Ishikawa (cell line): ENCODE measurements around the gene IGSF9.
A peak's percentile ranks its signal among the peaks of the same experiment; 100 is the strongest.

Experiments
- CEBPB ChIP-seq: IDR thresholded peaks from 2 replicates; pipeline ENCODE4 v1.6.1; 2012
- CREB1 ChIP-seq: IDR thresholded peaks from 2 replicates; pipeline ENCODE4 v1.6.1; 2012; ENCODE audit warnings: low read depth
- EGR1 ChIP-seq: IDR thresholded peaks from 2 replicates; pipeline ENCODE4 v1.6.1; 2012
- EP300 ChIP-seq: IDR thresholded peaks from 2 replicates; pipeline ENCODE4 v1.6.1; 2012; ENCODE audit warnings: borderline replicate concordance
- FOXM1 ChIP-seq: IDR thresholded peaks from 2 replicates; pipeline ENCODE4 v1.6.1; 2012; ENCODE audit warnings: low read depth, borderline replicate concordance
- NFIC ChIP-seq: IDR thresholded peaks from 2 replicates; pipeline ENCODE4 v1.6.1; 2012
- RAD21 ChIP-seq: IDR thresholded peaks from 2 replicates; pipeline ENCODE4 v1.6.1; 2012; ENCODE audit warnings: low read depth
- TAF1 ChIP-seq: IDR thresholded peaks from 2 replicates; pipeline ENCODE4 v1.6.1; 2012; ENCODE audit warnings: low read depth, mild to moderate bottlenecking
- TCF12 ChIP-seq: IDR thresholded peaks from 2 replicates; pipeline ENCODE4 v1.6.1; 2012; ENCODE audit warnings: low read depth
- TEAD4 ChIP-seq: IDR thresholded peaks from 2 replicates; pipeline ENCODE4 v1.6.1; 2012
- YY1 ChIP-seq: IDR thresholded peaks from 2 replicates; pipeline ENCODE4 v1.6.1; 2012; ENCODE audit warnings: low read depth
- ZBTB7A ChIP-seq: IDR thresholded peaks from 2 replicates; pipeline ENCODE4 v1.6.1; 2012; ENCODE audit warnings: low read depth
- TF ChIP-seq, protein P1 (sequence below): IDR thresholded peaks from 2 replicates; pipeline ENCODE4 v1.6.1; 2012; ENCODE audit warnings: low read depth, mild to moderate bottlenecking
- TF ChIP-seq, protein P2 (sequence below): IDR thresholded peaks from 2 replicates; pipeline ENCODE4 v1.6.1; 2012
- TF ChIP-seq, protein P3 (sequence below): IDR thresholded peaks from 2 replicates; pipeline ENCODE4 v1.6.1; 2012

Gene IGSF9

DNA sequence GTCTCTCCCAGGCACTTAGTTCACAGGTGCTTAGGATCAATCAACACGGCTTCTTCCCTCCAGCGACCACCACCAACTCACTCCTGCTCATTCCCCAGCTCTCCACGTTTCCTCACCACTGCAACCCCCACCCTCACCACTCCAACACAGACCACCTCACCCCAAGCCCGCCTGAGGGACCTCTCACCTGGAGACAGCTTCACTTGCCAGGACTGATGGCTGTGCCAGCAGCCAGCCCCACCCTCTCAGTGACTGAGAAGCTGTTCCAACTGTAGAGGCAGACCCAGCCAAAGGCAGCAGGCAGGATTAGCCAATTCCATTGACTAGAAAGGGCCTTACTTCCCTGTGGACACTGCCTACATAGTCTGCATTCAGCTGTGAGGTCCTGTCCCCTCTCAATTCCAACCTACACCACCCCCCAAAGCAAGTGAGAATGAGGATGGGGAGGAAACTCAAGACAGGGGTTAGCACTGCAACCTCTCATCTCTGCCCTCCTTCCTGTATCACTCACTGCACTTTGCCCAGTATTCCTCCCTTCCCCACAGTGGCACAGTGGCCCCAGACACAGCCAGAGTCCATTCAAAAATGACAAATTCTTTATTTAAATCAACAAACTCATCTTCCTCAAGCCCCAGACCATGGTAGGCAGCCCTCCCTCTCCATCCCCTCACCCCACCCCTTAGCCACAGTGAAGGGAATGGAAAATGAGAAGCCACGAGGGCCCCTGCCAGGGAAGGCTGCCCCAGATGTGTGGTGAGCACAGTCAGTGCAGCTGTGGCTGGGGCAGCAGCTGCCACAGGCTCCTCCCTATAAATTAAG, 27.7 kb downstream of the IGSF9 start:
- TF ChIP-seq YY1, result no peak
- no peak for TF ChIP-seq EGR1
- TF ChIP-seq, protein P1, sequence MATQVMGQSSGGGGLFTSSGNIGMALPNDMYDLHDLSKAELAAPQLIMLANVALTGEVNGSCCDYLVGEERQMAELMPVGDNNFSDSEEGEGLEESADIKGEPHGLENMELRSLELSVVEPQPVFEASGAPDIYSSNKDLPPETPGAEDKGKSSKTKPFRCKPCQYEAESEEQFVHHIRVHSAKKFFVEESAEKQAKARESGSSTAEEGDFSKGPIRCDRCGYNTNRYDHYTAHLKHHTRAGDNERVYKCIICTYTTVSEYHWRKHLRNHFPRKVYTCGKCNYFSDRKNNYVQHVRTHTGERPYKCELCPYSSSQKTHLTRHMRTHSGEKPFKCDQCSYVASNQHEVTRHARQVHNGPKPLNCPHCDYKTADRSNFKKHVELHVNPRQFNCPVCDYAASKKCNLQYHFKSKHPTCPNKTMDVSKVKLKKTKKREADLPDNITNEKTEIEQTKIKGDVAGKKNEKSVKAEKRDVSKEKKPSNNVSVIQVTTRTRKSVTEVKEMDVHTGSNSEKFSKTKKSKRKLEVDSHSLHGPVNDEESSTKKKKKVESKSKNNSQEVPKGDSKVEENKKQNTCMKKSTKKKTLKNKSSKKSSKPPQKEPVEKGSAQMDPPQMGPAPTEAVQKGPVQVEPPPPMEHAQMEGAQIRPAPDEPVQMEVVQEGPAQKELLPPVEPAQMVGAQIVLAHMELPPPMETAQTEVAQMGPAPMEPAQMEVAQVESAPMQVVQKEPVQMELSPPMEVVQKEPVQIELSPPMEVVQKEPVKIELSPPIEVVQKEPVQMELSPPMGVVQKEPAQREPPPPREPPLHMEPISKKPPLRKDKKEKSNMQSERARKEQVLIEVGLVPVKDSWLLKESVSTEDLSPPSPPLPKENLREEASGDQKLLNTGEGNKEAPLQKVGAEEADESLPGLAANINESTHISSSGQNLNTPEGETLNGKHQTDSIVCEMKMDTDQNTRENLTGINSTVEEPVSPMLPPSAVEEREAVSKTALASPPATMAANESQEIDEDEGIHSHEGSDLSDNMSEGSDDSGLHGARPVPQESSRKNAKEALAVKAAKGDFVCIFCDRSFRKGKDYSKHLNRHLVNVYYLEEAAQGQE, result no peak
- TF ChIP-seq, protein P2, sequence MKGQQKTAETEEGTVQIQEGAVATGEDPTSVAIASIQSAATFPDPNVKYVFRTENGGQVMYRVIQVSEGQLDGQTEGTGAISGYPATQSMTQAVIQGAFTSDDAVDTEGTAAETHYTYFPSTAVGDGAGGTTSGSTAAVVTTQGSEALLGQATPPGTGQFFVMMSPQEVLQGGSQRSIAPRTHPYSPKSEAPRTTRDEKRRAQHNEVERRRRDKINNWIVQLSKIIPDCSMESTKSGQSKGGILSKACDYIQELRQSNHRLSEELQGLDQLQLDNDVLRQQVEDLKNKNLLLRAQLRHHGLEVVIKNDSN, result no peak
- TF ChIP-seq CEBPB, result no peak
- TF ChIP-seq, protein P3, sequence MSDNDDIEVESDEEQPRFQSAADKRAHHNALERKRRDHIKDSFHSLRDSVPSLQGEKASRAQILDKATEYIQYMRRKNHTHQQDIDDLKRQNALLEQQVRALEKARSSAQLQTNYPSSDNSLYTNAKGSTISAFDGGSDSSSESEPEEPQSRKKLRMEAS, result no peak
- TF ChIP-seq ZBTB7A, result no peak
- no peak for TF ChIP-seq TCF12

DNA sequence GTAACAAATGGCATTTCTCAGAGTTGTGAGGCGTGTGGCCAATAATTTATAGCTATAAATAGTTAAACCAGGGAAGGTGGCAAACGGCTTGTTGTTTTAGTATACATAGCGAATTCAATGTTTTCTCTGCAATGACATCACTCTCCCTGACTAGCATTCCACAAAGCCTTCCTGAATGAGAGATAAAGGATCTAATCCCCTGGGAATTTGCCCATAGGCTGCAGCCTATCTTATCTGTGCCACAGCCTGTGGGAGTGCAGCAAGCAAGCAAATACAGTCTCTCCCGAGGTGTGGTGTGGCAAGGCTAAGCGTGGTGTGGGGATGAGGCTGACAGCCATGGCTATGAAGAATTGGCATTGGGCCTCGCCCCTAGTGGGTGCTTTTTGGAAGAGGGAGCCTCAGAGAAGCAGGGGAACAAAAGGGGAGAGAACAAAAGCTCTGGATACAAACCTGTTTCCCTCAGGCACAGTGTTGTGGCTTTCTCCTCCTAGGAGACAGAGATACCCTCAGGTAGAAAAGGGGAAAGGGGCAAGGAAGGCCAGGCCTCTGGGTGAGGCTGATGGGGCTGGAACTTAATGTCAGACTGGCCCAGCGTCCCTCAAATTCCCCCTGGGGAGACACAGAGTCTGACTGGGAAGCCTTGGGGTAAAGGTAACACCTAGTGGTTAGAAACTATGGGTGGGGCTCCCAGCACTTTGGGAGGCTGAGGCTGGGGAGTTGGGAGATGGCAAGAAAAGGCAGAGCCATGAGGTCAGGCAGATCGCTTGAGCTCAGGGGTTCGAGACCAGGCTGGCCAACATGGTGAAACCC, 29.0 kb downstream of the IGSF9 start:
- TF ChIP-seq TEAD4 (peak; percentile 25; the same call in 1 of the 2 replicates), EP300 (no peak), NFIC (0 out of 2 replicates have a peak, but pooled peaks have one; percentile 6)

DNA sequence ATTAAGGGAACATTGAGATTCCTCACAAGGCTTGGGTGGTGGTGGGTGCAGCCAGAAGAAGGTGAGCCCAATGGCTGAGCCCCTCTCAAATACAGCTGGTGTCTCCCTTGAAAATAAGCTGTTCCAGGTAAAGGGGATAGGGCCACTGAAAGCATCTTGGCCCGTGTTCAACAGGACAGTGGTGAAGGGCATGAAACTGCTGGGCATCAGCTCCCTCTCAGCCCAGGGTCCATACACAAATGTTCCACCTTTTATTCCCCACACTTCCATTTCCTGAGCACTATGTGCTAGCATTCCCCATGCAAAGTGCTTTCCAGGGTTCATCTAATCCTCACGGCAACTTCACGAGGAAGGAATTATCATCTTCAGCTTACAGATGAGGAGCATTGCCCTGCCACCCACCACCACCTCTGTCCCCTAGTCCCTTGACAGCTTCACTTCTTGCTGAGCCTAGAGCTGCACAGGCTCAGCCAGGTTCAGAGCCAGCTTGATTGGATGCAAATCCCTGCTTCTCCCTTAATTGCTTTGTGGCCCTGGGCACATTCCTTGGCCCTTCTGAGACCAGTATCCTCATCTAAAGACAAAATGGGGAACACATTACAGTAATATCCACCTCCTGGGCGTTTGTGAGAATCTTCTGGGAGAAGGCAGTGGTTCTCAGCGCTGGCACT, 29.7 kb downstream of the IGSF9 start:
- TF ChIP-seq NFIC (no peak), EGR1 (no peak), TCF12 (no peak), CREB1 (no peak), YY1 (no peak), TEAD4 (no peak), TAF1 (no peak), RAD21 (no peak), ZBTB7A (no peak), FOXM1 (no peak), EP300 (no peak), CEBPB (no peak)
- TF ChIP-seq, protein P3, result no peak
- TF ChIP-seq, protein P1, result no peak
- TF ChIP-seq, protein P2, result no peak

DNA sequence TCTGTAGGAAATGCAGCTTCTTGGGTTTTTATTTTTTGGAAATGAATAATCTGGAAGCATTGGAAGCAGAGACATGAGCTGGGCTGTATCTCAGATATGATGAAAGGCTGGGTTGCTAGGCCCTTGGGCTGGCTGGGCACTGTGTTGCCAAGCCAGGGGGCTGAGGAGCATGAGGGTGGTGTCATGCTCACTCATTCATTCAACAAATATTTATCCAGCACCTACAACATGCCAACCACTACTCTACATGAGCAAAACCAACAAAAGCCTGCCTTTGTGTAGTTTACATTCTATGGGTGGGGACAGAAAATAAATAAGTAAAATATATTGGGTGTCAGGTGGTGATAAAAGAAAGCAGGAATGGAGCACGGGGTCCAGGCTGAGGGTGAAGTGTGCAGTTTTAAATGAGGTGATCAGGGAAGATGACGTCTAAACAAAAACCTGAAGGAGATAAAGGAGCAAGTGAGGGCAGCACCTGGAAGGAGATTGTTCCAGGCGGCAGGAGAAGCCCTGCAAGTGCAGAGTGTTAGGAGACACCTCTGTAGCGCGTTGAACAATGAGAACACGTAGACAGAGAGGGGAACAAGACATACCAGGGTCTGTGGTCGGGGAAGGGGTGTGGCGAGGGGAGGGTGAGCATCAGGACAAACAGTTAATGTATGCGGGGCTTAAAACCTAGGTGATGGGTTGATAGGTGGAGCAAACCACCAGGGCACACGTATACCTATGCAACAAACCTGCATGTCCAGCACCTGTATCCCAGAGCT, 31.0 kb downstream of the IGSF9 start:
- TF ChIP-seq RAD21 (no peak), YY1 (no peak), CEBPB (no peak), FOXM1 (no peak), CREB1 (no peak), TAF1 (no peak), TCF12 (no peak), EP300 (no peak), NFIC (no peak), TEAD4 (no peak), EGR1 (no peak), ZBTB7A (no peak)
- TF ChIP-seq, protein P2, result no peak
- TF ChIP-seq, protein P1, result no peak
- TF ChIP-seq, protein P3, result no peak
